Measurements from ENCODE around the gene PINK1. TPM values are rescaled to one million over a fixed set of nuclear protein-coding genes. Genes with fewer than 3 reads are reported as not detected.

PINK1 gene
- total RNA-seq, 4 donors from 2014 or later = 149 to 173 (median 161) TPM

DNA sequence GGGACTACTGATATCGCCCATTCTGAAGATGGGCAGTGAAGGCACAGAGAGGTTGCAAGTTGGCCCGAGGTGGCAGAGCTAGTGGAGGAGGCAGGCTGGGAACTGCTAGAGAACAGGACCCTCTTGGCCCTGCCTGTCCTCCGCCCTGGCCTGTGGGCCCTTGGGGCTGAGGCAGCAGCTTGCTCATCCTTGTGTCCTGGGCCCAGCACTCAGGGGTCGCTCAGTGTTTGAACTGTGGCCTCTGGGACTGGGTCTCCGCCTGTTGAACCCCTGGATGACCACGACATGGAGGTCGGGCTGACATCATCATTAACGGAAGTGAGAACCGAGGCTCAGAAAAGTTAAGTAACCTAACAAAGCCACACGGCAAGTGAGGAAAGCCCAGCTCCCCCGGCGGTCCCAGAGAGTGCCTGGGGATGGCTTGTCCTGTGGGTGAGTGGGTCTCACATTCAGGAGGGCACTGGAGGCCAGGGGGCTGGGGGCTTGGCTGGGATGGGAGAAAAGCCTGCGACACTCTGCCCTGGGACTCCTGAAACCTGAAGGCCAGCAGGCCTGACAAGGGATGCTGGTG lies 50.9 kb downstream of the PINK1 start:
- H3K4me3 ChIP-seq (ENCODE audit: low read depth, poor library complexity, severe bottlenecking) = no peak overlapping the region
- DNase-seq (ENCODE audit: low spot score in 2 of 2) = no peak
- 80 to 83% methylated on average over 13 of the region's 13 CpGs for WGBS, 2 donors
- intact Hi-C loops (cut with DNase I; ENCODE audit: low total_unique reads) = no loop called here
- TF ChIP-seq POLR2A (IDR thresholded peaks at IDR 0.05) = no peak
- TF ChIP-seq, protein P1, sequence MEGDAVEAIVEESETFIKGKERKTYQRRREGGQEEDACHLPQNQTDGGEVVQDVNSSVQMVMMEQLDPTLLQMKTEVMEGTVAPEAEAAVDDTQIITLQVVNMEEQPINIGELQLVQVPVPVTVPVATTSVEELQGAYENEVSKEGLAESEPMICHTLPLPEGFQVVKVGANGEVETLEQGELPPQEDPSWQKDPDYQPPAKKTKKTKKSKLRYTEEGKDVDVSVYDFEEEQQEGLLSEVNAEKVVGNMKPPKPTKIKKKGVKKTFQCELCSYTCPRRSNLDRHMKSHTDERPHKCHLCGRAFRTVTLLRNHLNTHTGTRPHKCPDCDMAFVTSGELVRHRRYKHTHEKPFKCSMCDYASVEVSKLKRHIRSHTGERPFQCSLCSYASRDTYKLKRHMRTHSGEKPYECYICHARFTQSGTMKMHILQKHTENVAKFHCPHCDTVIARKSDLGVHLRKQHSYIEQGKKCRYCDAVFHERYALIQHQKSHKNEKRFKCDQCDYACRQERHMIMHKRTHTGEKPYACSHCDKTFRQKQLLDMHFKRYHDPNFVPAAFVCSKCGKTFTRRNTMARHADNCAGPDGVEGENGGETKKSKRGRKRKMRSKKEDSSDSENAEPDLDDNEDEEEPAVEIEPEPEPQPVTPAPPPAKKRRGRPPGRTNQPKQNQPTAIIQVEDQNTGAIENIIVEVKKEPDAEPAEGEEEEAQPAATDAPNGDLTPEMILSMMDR (IDR thresholded peaks at IDR 0.05) = no peak

DNA sequence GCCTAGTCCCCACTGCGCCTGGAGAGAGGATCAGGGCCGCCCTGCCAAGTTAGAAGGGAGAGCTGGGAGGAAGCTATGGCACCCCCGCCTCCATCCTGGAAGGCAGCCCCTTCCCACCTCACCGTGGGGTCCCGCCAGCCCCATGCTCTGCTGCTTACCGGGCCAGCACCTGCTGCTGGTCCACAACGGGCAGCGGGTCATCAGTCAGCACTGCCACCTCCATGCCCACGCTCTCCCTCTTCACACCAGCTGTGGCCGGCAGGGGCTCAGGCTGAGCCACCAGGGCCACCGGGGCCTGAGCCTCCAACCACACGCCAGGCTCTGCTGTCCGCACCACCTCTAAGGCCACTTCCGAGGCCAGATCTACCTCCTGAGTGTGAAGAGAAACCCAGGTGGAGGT lies 51.4 kb downstream of the PINK1 start:
- no peak overlapping the region for H3K4me3 ChIP-seq (ENCODE audit: low read depth, poor library complexity, severe bottlenecking)
- no peak for DNase-seq (ENCODE audit: low spot score in 2 of 2)
- intact Hi-C loops (cut with DNase I; ENCODE audit: low total_unique reads) = no loop called here
- 84 to 88% methylated on average over 3 to 8 of the region's 14 CpGs for WGBS, 2 donors
- no peak for TF ChIP-seq POLR2A (IDR thresholded peaks at IDR 0.05)
- TF ChIP-seq, protein P1 (IDR thresholded peaks at IDR 0.05) = no peak

DNA sequence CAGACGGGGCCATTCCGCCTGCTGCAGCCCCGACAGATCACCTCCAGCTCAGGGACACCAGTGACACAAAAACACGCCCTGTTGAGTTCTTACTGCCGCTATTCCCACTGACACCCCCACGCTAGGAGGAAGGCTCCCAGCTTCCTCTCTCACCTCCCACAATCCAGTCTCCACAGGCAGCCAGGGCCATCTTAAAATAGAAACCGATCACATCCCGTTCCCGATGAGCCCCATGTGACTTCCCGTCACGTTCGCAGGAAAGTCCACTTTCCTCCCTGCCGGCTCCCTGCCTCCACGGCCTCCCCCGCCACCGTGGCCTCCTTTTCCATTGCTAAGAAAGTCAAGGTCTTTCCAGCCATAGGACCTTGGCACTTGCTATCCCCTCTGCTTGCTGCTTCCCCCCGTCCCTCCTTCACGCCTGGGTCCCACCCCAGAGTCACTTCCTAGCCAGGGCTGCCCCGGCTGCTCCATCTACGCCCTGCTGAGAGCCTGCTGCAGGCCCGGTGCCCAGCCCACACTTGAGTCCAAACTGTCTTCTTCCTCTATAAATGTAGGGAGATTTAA lies 51.9 kb downstream of the PINK1 start:
- intact Hi-C loops (cut with DNase I; ENCODE audit: low total_unique reads) = no loop called here
- DNase-seq (ENCODE audit: low spot score in 2 of 2) = peak in 1 of 2 donors; percentile 90
- 67 to 71% methylated on average over 20 of the region's 21 CpGs for WGBS, 2 donors
- no peak overlapping the region for H3K4me3 ChIP-seq (ENCODE audit: low read depth, poor library complexity, severe bottlenecking)
- TF ChIP-seq, protein P1 (IDR thresholded peaks at IDR 0.05) = no peak
- no peak for TF ChIP-seq POLR2A (IDR thresholded peaks at IDR 0.05)

DNA sequence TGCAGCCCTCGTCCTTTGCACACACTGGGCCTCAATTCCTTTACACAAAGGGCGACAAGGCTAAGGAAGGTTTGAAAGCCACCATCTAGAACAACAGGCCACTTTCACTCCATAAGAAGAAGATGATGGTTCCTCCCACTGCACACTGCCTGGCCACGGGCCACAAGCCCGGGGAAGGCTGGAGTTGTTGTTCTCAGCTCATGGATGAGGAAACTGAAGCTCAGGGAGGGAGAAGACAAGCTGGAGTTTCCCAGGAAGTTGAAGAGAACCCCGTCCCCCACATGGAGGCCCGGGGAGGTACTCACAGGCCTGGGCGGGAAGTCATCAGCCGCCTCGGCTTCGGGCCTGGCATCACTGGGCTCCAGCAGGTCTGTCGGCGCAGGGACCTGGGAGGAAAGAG lies 52.5 kb downstream of the PINK1 start:
- DNase-seq (ENCODE audit: low spot score in 2 of 2) = no peak
- TF ChIP-seq, protein P1 (IDR thresholded peaks at IDR 0.05) = no peak
- no peak for TF ChIP-seq POLR2A (IDR thresholded peaks at IDR 0.05)
- intact Hi-C loops (cut with DNase I; ENCODE audit: low total_unique reads) = no loop called here
- 80 to 82% methylated on average over 12 of the region's 12 CpGs for whole genome bisulfite sequencing, 2 donors
- H3K4me3 ChIP-seq (ENCODE audit: low read depth, poor library complexity, severe bottlenecking) = no peak overlapping the region

DNA sequence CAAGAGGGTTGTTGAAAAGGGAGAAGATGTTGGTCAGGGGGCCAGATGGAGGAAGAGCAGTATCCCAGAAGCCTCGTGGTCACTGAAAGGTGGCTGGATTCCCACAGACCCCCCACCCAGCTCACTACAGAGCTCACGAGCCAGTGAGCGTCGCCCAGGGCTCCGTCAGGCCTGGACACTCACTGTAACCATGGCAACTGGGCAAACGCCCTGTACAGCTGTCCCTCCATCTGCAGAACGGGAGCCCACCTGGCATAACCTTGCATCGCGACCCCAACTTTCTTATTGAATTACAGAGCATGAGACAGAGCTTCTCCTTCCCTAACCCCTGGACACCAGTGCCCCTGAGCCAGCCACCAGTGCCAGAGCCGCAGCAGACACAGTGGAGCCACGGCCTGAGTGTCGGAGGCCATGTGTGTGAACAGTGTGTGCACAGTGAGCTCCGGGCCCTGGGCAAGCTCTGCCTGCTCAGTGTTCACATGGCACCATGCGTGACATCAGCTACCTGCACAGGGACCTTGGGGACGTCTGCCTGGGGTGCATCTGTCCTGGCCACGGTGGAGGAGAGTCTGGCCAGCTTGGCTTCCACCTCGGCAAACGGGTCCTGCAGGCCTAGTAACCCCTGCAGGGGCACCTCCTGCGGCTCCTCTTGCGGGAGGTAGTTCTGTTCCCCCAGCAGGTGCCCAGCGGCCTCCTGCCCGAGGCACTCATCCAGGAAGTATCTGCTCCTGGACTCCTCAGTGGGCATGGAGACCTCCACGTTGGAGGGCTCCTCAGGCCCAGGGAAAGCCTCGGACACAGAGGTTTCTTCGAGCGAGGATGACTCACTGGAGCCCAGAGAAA lies 53.8 kb downstream of the PINK1 start:
- 80 to 86% methylated on average over 26 of the region's 26 CpGs for WGBS, 2 donors

More for the DNA sequence above, 53.8 kb downstream of the PINK1 start:
- no peak for TF ChIP-seq POLR2A (IDR thresholded peaks at IDR 0.05)
- TF ChIP-seq, protein P1 (IDR thresholded peaks at IDR 0.05) = no peak
- no peak for DNase-seq (ENCODE audit: low spot score in 2 of 2)
- H3K4me3 ChIP-seq (ENCODE audit: low read depth, poor library complexity, severe bottlenecking) = no peak overlapping the region
- intact Hi-C loops (cut with DNase I; ENCODE audit: low total_unique reads) = no loop called here

Measured in lower leg skin (tissue), 4 donors.